Adrenal gland (tissue), 12 donors: Measurements from ENCODE around the gene TRMT11. TPM values are rescaled to one million over a fixed set of nuclear protein-coding genes. Genes with fewer than 3 reads are reported as not detected.
A peak's percentile ranks its signal among the peaks of the same experiment; 100 is the strongest.

Experiments
- DNase-seq, 7 donors: peaks; one replicate each; pipeline ENCODE4 v3.0.0-alpha.2; 2019 to 2020
- H3K27ac ChIP-seq, 5 donors: fragments of 200-600 bp; sonication (generic) in 4 of 5; 1 replicate in 3 of 5; 2 replicates in 2 of 5; pipeline versions ENCODE4 v1.5.1 to v1.8.0; 2016 to 2020; ENCODE audit warnings: mild to moderate bottlenecking in 1 of 5
- H3K27me3 ChIP-seq: fragments of 200-600 bp; 2 replicates; pipeline ENCODE4 v1.8.0; 2021
- H3K36me3 ChIP-seq, 2 donors: fragments of 200-600 bp; replicated peaks in 1 of 2; 1 replicate in 1 of 2; 2 replicates in 1 of 2; pipeline versions ENCODE4 v1.5.1 to v1.8.0; 2018 to 2022
- H3K4me1 ChIP-seq, 2 donors: fragments of 200-600 bp; replicated peaks in 1 of 2; 1 replicate in 1 of 2; 2 replicates in 1 of 2; pipeline versions ENCODE4 v1.5.1 to v1.8.0; 2018 to 2021
- H3K4me3 ChIP-seq, 4 donors: fragments of 200-600 bp; sonication (generic) in 3 of 4; one replicate each; pipeline ENCODE4 v1.5.1; 2016 to 2018
- H3K9me3 ChIP-seq, 3 donors: fragments of 200-600 bp; sonication (generic) in 1 of 3; replicated peaks in 1 of 3; 1 replicate in 2 of 3; 2 replicates in 1 of 3; pipeline versions ENCODE4 v1.5.1 to v1.8.0; 2016 to 2021
- POLR2A ChIP-seq, 2 donors: fragments of 450-650 bp; IDR thresholded peaks; one replicate each; pipeline ENCODE4 v1.6.1; 2017; ENCODE audit warnings: antibody characterized with exemption in 2 of 2, mild to moderate bottlenecking in 2 of 2, moderate library complexity in 1 of 2
- WGBS, 4 donors: extraction: QIAGEN DNeasy Blood & Tissue Kit in 2 of 4; methylation state at CpG; one replicate each; pipeline versions ENCODE4 v1.1.5 to v1.1.7; 2013 to 2017; 5-methylcytosine and 5-hydroxymethylcytosine counted together
- intact Hi-C, 2 donors: fragments of 100-400 bp; cut with DNase I; formaldehyde crosslinking; loops; one replicate each; pipeline versions ENCODE4 v1.14.1 to v1.15.0; 2022 to 2023
- polyA plus RNA-seq, 3 donors: library from polyadenylated mRNA; stranded (reverse); fragments of 200-250 nt in 2 of 3; fragments of 350-450 nt in 1 of 3; fragmentation: Illumina TruSeq in 1 of 3; extraction: RNeasy Lipid Tissue Mini Kit (QIAGEN cat#74804) in 1 of 3; gene quantifications; one replicate each; pipeline ENCODE4 v1.2.3, GENCODE V29; 2013 to 2014
- total RNA-seq, 9 donors: library from RNA; depleted of rRNA in 4 of 9; stranded (reverse); fragments of >200 nt in 4 of 9; fragments of 120-200 nt in 1 of 9; fragmentation: NEBNext Ultra II Directional in 1 of 9; extraction: Animal tissue kit (Norgen Biotek cat#: 25700) in 1 of 9; gene quantifications; one replicate each; pipeline versions ENCODE4 v1.1.0 to v1.2.4, GENCODE V29; 2013 to 2023
- TF ChIP-seq, protein P1 (sequence below), 6 experiments: fragments of 450-650 bp in 4 of 6; fragments of 200-600 bp in 2 of 6; sonication (generic) in 1 of 6; IDR thresholded peaks; 1 replicate in 5 of 6; 2 replicates in 1 of 6; pipeline versions ENCODE4 v1.5.1 to v1.8.0; 2016 to 2021; ENCODE audit warnings: antibody characterized with exemption in 6 of 6, mild to moderate bottlenecking in 2 of 6, moderate library complexity in 1 of 6
- donor health status: healthy with polysubstance abuse.
- donor health status: Bipolar disorder and iron deficiency.
- donor health status: DM: yes; HTN: yes; CAD: no.
- donor health status: DM: no; HTN: no; CAD: no.
- donor health status: DM: no; HTN: no; CAD: no.
- donor health status: DM: yes; HTN: yes; CAD: no.

TRMT11 gene
- total and polyA plus RNA-seq, 12 donors = 9.7 to 29.9 (median 17.9) TPM

DNA sequence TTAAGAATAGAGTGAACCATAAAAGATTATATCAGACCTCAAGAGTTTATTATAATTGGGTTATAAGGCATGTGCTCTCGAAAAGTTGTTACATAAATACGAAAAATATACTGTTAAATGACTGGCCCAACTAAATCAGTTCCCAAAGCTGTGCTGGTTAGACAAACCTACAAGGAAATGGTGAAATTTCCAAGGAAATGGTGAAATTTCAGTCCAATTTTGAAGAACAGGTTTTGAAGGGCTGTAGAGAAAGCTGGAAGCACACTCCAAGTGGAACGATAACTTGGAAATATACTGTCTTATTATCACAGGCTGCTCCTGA, 400 bp upstream of the TRMT11 start:
- H3K27me3 ChIP-seq = no peaks in the 10 kb centered on the region
- peaks cover 9 to 32% of the 10 kb centered on the region in 2 donors for H3K4me1 ChIP-seq
- TF ChIP-seq POLR2A (IDR thresholded peaks at IDR 0.05) = no peak
- TF ChIP-seq, protein P1, sequence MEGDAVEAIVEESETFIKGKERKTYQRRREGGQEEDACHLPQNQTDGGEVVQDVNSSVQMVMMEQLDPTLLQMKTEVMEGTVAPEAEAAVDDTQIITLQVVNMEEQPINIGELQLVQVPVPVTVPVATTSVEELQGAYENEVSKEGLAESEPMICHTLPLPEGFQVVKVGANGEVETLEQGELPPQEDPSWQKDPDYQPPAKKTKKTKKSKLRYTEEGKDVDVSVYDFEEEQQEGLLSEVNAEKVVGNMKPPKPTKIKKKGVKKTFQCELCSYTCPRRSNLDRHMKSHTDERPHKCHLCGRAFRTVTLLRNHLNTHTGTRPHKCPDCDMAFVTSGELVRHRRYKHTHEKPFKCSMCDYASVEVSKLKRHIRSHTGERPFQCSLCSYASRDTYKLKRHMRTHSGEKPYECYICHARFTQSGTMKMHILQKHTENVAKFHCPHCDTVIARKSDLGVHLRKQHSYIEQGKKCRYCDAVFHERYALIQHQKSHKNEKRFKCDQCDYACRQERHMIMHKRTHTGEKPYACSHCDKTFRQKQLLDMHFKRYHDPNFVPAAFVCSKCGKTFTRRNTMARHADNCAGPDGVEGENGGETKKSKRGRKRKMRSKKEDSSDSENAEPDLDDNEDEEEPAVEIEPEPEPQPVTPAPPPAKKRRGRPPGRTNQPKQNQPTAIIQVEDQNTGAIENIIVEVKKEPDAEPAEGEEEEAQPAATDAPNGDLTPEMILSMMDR (IDR thresholded peaks at IDR 0.05) = no peak
- no peak for DNase-seq
- no peaks in the 10 kb centered on the region for H3K36me3 ChIP-seq
- H3K4me3 ChIP-seq = peak overlapping the region; percentile 71 to 91 (median 80)
- intact Hi-C loops = no loop called here
- no peaks in the 10 kb centered on the region for H3K9me3 ChIP-seq
- WGBS, 4 donors = 2 to 7% (median 4%) methylated on average over 3 of the region's 3 CpGs
- H3K27ac ChIP-seq = peak overlapping the region in 4 of 5 donors; percentile 29 to 85 (median 78)

DNA sequence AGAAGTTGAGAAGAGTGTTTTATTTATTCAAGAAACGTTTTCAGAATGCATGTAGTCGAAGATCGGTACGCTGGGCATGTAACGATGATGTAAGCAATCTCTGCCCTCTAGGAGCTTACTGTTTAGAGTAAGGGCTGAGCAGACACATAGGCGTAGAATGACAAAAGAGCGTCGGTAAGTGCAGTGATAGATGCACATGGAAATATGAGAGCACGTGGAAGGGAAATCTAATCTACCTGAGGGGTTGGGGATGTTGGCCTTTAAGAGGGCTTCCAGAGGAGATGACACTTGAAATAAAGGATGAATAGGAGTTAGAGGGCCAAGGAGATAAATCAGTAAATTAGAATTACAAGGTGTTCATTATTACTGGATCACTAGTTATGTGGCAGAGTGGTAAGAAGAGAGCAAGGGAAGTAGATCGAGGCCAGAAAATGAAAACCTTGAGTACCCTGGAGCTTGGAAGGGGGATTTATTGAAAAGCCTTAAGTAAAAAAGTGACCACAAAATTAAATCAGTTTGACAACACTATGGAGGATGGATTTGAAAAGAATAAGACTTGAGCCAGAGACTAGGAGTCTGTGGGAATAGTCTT, 782 bp downstream of the TRMT11 start:
- H3K4me3 ChIP-seq = peak overlapping the region in 3 of 4 donors; percentile 76 to 91 (median 84)
- no peaks in the 10 kb centered on the region for H3K27me3 ChIP-seq
- peaks cover 9 to 32% of the 10 kb centered on the region in 2 donors for H3K4me1 ChIP-seq
- peak overlapping the region in 4 of 5 donors; percentile 29 to 85 (median 78) for H3K27ac ChIP-seq
- 13 to 21% (median 16%) methylated on average over 10 of the region's 10 CpGs for WGBS, 4 donors
- H3K9me3 ChIP-seq = no peaks in the 10 kb centered on the region
- TF ChIP-seq POLR2A (IDR thresholded peaks at IDR 0.05) = no peak
- TF ChIP-seq, protein P1 (IDR thresholded peaks at IDR 0.05) = no peak
- peak in 1 of 7 donors; percentile 14 for DNase-seq
- H3K36me3 ChIP-seq = no peaks in the 10 kb centered on the region
- intact Hi-C loops = no loop called here

DNA sequence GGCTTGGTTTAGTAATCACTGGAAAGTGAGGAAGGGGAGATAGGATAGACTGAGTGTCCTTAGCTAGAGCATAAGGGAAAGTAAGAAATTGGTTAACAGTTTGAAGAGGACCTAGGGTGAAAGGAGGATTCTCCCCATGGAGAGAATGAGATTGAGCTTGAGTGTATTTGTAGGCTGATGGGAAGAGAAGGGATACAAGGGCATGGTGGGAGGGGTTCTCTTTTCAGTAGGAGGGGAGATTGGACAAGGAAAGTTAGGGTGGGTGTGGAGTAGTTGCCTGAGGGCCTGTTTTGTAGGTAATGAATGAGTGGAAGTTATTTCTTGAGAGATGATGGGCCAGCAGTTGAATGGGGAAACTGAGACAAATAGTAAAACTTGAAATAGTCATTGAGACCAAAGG, 1.9 kb downstream of the TRMT11 start:
- no peak overlapping the region for H3K27ac ChIP-seq
- H3K4me1 ChIP-seq = peaks cover 9 to 32% of the 10 kb centered on the region in 2 donors
- no peaks in the 10 kb centered on the region for H3K9me3 ChIP-seq
- intact Hi-C loops = no loop called here
- DNase-seq = no peak
- TF ChIP-seq, protein P1 (IDR thresholded peaks at IDR 0.05) = no peak
- no peak overlapping the region for H3K4me3 ChIP-seq
- H3K27me3 ChIP-seq = no peaks in the 10 kb centered on the region
- H3K36me3 ChIP-seq = no peaks in the 10 kb centered on the region

DNA sequence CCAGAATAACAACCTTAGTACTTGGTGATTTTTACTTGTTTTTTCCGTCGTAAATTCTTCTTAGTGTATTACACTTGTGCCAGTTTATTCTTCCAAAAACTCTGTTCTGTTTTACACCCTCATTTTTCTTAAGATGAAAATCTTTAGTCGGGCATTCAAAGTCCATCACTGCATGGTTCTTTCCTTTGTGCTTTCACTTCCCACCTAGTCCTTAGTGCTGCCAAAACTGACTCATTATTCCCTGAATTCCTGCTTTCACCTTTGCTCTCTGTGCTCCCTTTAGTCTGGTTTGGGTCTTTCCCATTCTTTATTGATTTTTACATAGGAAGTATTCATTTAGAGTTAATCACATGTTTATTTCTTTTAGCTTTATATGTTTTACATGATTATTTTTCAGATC, 3.3 kb downstream of the TRMT11 start:
- H3K27me3 ChIP-seq = no peaks in the 10 kb centered on the region
- TF ChIP-seq, protein P1 (IDR thresholded peaks at IDR 0.05) = no peak
- TF ChIP-seq POLR2A (IDR thresholded peaks at IDR 0.05) = no peak
- no peak overlapping the region for H3K4me3 ChIP-seq
- H3K27ac ChIP-seq = no peak overlapping the region
- no peak for DNase-seq
- intact Hi-C loops = no loop called here
- no peaks in the 10 kb centered on the region for H3K9me3 ChIP-seq
- no peaks in the 10 kb centered on the region for H3K36me3 ChIP-seq
- peaks cover 9 to 32% of the 10 kb centered on the region in 2 donors for H3K4me1 ChIP-seq
- WGBS, 4 donors = 75 to 92% (median 84%) methylated on average over 3 of the region's 3 CpGs
